ENCODE data around the gene MYH11.
"Not testable (repeated sequence)": the region's sequence is repeated elsewhere in the genome, so short reads cannot be mapped to it uniquely, and the experiment has no call there.

Gene MYH11

GRCh38 chr16:15705064-15705565 lies 151.7 kb downstream of the MYH11 start:
- no peak for DNase-seq

DNA sequence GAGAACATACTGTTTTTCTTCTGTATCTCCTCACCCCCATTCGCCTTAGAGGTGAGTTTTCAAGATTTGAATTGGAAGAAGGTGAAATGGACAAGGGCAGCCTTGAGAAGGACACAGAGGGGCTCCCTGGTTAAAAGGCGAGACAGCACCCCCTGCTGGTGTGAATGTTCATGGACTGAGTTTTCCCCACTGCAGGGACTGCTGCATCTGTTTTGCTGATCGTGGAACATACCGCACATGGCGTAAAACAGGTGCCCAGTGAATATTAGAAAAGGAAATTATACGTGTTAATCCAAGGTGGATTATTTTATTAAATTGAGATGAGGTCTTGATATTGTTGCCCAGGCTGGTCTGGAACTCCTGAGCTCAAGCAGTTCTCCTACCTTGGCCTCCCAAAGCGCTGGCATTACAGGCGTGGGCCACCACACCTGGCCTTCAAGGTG lies 152.3 kb downstream of the MYH11 start:
- DNase-seq = peak; percentile 75

GRCh38 chr16:15703029-15703736 lies 153.6 kb downstream of the MYH11 start:
- DNase-seq = no peak

DNA sequence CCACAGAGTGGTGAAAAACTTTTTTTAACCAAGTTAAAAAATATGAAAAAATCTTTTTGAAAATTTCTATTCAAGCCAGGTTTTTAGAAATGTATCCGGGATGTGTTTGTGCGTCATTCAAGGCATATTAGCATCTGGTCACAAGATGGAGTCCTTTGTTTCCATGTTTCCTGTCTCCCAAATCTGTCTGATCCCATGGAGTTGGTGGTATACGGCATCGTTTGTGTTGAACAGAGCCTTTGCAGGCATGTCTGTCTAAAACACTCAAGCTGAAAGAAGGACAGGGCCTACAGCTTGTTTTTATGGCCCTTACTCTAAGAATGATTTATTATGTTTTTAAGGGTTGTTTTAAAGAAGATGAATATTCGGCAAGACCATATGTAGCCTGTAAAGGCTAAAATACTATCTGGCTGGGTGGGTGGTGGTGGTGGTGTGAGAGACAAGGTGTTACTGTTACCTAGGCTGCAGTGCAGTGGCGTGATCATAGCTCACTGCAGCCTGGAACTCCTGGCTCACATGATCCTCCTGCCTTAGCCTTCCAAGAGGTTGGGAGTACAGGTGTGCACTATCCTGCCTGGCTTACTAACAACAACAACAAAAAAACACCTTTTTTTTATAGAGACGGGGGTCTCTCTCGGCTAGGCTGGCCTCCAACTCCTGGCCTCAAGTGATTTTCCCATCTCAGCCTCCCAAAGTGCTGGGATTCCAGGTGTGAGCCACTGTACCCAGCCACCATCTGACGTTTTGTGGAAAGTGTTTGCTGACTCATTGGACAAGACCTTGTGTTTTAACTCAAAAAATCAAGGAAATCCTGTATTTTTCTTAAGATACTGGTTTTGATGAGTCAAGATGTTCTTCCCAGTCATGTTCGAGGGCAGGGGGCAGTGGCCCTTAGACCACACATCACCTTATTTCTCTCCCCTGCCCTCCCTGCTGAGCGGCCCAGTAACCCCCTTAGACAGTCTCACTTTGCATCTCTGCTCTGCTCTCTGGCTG lies 154.6 kb downstream of the MYH11 start:
- no peak for DNase-seq

DNA sequence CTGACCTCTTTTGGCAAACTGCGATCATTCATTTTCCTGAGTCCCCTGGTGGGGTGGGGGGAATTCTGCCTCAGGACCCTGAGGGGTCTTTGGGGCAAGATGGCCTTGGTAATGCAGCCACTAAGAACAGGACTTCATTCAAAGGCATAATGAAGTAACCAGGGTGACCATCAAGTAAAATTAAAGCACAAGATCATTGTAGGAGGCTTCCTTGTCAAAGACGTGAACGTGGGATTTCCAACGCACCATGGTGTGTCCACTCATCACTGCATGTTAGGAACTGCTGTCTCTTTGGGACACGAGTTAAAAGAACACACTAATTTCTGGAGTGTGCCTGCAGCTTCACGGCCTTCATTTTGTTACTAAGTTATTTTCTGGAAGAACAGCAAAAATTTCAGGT lies 155.5 kb downstream of the MYH11 start:
- DNase-seq = no peak

DNA sequence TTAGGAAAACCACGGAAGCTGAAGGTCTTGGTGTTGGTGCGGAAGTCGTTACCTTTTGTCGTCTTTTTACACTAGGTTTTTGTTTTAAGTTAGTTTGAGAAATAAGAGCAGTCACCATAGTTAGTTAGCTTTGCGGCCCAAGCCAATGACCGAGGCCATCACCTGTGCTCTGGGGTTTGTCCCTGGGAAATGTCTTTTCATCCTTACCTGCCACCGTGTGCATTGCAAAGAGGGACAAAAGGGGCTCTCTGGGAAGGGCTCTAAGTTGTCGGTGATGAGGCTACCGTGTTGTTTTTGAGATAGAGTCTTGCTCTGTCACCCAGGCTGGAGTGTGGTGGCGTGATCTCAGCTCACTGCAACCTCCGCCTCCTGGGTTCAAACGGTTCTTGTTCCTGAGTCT lies 157.0 kb downstream of the MYH11 start:
- no peak for DNase-seq

GRCh38 chr16:15694499-15694898 lies 162.3 kb downstream of the MYH11 start:
- no peak for DNase-seq

GRCh38 chr16:15692508-15692907 lies 164.3 kb downstream of the MYH11 start:
- DNase-seq = not testable (repeated sequence)

DNA sequence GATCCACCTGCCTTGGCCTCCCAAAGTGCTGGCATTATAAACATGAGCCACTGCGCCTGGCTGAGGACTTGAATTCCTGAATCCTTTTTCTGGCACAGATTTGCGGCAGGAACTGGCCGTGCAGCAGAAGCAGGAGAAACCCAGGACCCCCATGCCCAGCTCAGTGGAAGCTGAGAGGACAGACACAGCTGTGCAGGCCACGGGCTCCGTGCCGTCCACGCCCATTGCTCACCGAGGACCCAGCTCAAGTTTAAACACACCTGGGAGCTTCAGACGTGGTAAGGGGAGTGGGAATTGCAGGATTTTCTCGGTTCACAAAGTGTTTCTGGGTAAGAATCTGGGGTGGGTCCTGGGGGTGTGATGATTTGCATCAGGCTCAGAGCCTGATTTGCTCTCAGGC lies 165.8 kb downstream of the MYH11 start:
- no peak for DNase-seq

DNA sequence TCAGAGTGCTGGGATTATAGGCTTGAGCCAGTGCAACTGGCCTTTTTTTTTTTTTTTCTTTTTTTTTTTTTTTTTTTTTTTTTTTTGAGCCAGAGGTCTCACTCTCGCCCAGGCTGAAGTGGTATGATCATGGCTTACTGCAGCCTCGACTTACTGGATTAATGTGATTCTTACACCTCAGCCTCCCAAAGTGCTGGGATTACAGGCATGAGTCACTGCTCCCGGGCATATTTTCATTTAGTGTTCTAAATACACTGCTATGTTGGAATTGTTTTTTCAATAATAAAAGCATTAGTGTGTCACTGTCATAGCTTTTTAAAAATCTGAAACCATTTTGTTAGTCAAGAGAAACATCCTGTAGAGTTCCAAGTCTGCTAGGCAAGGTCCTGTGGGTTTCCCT lies 166.5 kb downstream of the MYH11 start:
- DNase-seq = no peak

GRCh38 chr16:15689290-15689689 lies 167.5 kb downstream of the MYH11 start:
- DNase-seq = no peak

GRCh38 chr16:15686287-15686686 lies 170.5 kb downstream of the MYH11 start:
- no peak for DNase-seq

- DNase-seq = peak; percentile 80
Observed at GRCh38 chr16:15682105-15682570, 174.7 kb downstream of the MYH11 start.

DNA sequence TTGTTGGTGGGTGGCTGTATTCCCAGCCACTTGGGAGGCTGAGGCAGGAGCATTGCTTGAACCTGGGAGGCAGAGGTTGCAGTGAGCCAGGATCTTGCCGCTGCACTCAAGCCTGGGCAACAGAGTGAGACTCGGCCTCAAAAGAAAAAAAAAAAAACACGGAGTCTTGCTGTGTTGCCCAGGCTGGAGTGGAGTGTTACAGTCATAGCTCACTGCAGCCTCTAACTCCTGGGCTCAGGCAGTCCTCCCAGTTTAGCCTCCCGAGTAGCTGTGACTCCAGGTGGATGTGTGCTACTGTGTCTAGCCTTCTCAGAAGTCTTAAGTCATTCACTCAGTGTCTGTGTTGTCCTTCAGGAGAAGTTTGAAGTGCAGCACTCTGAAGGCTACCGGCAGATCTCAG lies 179.4 kb downstream of the MYH11 start:
- DNase-seq = no peak

GRCh38 chr16:15676506-15676905 lies 180.3 kb downstream of the MYH11 start:
- DNase-seq = no peak

- no peak for DNase-seq
Observed at GRCh38 chr16:15674571-15674970, 182.3 kb downstream of the MYH11 start.

DNA sequence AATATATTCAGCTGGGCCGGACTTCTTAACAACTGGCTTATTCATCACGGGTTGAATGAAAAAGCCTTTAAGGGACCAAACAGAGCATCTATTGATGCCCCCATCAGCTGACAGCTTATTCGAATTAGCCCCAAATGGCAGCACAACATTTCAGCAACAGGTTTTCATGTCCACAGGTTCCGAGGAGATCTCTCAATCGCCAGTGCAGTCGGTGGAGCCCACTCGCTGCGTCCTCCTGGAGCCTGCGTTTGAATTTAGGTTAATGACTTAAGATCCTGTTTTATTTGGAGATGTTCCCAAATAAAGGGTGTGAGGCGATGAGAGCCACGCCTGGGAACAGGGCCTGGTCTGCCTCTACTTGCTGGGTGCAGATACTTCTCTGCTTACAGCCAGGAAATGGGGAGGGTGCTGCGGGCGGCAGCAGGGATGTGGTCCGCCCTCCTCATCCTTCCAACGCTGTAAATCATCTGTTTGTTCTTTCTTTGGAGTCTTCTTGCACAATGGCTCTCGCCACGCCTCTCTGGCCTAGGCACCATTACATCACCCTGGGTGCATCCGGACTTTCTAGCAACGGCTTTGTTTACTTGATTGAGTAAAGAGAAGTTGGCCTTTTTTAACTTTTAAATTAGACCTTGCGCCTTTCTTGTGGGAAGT lies 184.2 kb downstream of the MYH11 start:
- DNase-seq = peak; percentile 51

GRCh38 chr16:15672127-15672513 lies 184.7 kb downstream of the MYH11 start:
- DNase-seq = not testable (repeated sequence)

- DNase-seq = no peak
Observed at GRCh38 chr16:15671530-15672117, 185.2 kb downstream of the MYH11 start.

- no peak for DNase-seq
Observed at GRCh38 chr16:15667091-15667742, 189.6 kb downstream of the MYH11 start.

GRCh38 chr16:15665107-15665506 lies 191.7 kb downstream of the MYH11 start:
- no peak for DNase-seq

DNA sequence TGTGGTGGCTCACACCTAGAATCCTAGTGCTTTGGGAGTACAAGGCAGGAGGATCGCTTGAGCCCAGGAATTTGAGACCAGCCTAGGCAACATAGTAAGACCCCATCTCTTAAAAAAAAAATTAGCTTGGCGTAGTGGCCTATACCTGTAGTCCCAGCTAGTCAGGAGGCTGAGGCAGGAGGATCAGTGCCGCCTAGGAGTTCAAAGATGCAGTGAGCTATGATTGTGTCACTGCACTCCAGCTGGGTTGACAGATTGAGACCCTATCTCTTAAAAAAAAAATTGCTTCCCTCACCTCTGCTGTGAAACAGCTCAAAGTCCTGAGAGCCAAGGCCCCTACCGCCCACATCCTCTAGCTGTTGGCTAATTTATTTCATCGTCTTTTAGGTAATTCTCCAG lies 196.6 kb downstream of the MYH11 start:
- DNase-seq = no peak
